Endodermal cell (in vitro differentiated cells): ENCODE results near the gene ACTL8. TPM values are rescaled to one million over a fixed set of nuclear protein-coding genes. Genes with fewer than 3 reads are reported as not detected.

Source experiments
- DNase-seq: peaks from one replicate; pipeline ENCODE4 v3.0.0-alpha.2; 2017
- H3K27ac ChIP-seq: 2 replicates; pipeline ENCODE4 v1.5.1; 2013; ENCODE audit warnings: mild to moderate bottlenecking, low read depth, low read length, moderate library complexity
- H3K27me3 ChIP-seq: 2 replicates; pipeline ENCODE4 v1.6.1; 2013; ENCODE audit warnings: mild to moderate bottlenecking, low read length, moderate library complexity; ENCODE audit not compliant: insufficient read depth, control insufficient read depth, poor library complexity, severe bottlenecking
- H3K36me3 ChIP-seq: 2 replicates; pipeline ENCODE4 v1.7.0; 2013; ENCODE audit warnings: mild to moderate bottlenecking, low read length, moderate library complexity; ENCODE audit not compliant: control insufficient read depth, insufficient read depth
- H3K4me1 ChIP-seq: one replicate; pipeline ENCODE4 v1.7.0; 2013; ENCODE audit warnings: low read length; ENCODE audit not compliant: control insufficient read depth, insufficient read depth
- H3K4me3 ChIP-seq: 2 replicates; pipeline ENCODE4 v1.5.1; 2013; ENCODE audit warnings: mild to moderate bottlenecking, low read length, moderate library complexity
- H3K9ac ChIP-seq: 2 replicates; pipeline ENCODE4 v1.6.1; 2013; ENCODE audit warnings: mild to moderate bottlenecking, low read length, moderate library complexity; ENCODE audit not compliant: poor library complexity, severe bottlenecking; ENCODE audit errors: extremely low read depth
- H3K9me3 ChIP-seq: 2 replicates; pipeline ENCODE4 v1.6.1; 2013; ENCODE audit warnings: mild to moderate bottlenecking, low read length, moderate library complexity; ENCODE audit not compliant: control insufficient read depth
- H3K27ac Mint-ChIP-seq: 2 replicates; pipeline ENCODE4 v1.8.0; 2020; ENCODE audit warnings: mixed read lengths
- H3K27me3 Mint-ChIP-seq: 2 replicates; pipeline ENCODE4 v1.8.0; 2021; ENCODE audit warnings: mild to moderate bottlenecking, mixed read lengths; ENCODE audit not compliant: insufficient read depth
- H3K36me3 Mint-ChIP-seq: 2 replicates; pipeline ENCODE4 v1.8.0; 2020; ENCODE audit warnings: low read depth, mixed read lengths
- H3K4me1 Mint-ChIP-seq: 2 replicates; pipeline ENCODE4 v1.8.0; 2020; ENCODE audit warnings: mixed read lengths
- H3K4me3 Mint-ChIP-seq: 2 replicates; pipeline ENCODE4 v1.8.0; 2020; ENCODE audit warnings: mild to moderate bottlenecking, moderate library complexity, mixed read lengths
- H3K9me3 Mint-ChIP-seq: 2 replicates; pipeline ENCODE4 v1.8.0; 2020; ENCODE audit warnings: mild to moderate bottlenecking, mixed read lengths
- WGBS, 2 experiments: methylation state at CpG; one replicate each; pipeline versions ENCODE4 v1.1.5 to v1.1.7; 2013; ENCODE audit warnings: missing lambda C conversion rate in 2 of 2, mixed read lengths in 1 of 2; ENCODE audit not compliant: insufficient coverage in 1 of 2, insufficient read length in 1 of 2; 5-methylcytosine and 5-hydroxymethylcytosine counted together
- total RNA-seq, 2 donors: library from RNA; stranded (reverse); fragmentation: NEBNext Ultra II Directional in 1 of 2; extraction: Animal tissue kit (Norgen Biotek cat#: 25700) in 1 of 2; gene quantifications; 2 replicates in 1 of 2; 3 replicates in 1 of 2; pipeline ENCODE4 v1.2.1, GENCODE V29; 2021
- TF ChIP-seq, protein P1 (sequence below): fragments of 200-600 bp; sonication (generic); conservative IDR thresholded peaks from 2 replicates; pipeline ENCODE4 v1.5.0; 2021; ENCODE audit warnings: antibody characterized with exemption, mild to moderate bottlenecking

The ACTL8 gene
- total RNA-seq, 2 donors from 2014 or later: not detected

DNA sequence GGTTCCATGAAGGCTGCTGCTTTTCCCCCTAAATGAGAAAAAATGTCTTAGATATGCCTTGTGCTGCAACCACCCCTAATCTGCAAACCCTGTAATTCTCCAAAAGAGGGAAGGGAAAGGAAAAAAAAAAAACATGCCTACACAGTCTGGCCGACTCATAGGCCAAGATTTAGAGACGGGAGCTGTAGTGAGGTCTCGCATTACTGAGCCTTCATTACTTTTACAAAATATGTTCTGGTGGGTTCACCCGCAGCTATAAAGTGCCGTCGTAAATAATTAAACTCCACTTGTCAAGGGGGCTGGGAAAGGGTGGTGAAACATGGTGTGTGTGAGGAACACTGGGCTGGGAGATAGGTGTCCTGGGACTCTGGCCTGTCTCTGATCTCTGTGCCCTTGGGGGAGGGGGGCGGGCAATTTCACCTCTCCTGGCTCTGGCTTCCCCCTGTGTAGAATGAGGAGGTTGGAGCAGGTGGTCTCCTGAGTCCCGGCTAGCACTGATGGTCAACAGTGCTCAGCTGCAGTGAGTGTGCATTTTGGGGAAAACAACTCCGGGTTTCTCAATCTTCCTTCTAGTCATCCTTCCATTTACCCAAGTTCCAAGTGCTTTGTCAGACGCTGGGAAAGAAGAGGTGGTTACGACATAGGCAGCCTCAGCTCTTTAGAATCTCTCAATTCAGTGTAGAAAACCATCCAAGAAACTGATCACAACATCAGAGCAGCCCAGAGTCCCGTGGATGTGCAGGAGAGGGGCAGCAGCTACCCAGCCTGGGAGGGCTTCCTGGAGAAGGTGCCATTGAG is 82.3 kb downstream of the ACTL8 start:
- Histone ChIP-seq H3K9me3 (no peaks in the 10 kb centered on the region), H3K36me3 (no peaks in the 10 kb centered on the region), H3K27me3 (peaks cover 4% of the 10 kb centered on the region), H3K27ac (no peak overlapping the region), H3K9ac (no peak overlapping the region), H3K4me3 (no peak overlapping the region), H3K4me1 (peaks cover 5% of the 10 kb centered on the region)
- TF ChIP-seq, protein P1, sequence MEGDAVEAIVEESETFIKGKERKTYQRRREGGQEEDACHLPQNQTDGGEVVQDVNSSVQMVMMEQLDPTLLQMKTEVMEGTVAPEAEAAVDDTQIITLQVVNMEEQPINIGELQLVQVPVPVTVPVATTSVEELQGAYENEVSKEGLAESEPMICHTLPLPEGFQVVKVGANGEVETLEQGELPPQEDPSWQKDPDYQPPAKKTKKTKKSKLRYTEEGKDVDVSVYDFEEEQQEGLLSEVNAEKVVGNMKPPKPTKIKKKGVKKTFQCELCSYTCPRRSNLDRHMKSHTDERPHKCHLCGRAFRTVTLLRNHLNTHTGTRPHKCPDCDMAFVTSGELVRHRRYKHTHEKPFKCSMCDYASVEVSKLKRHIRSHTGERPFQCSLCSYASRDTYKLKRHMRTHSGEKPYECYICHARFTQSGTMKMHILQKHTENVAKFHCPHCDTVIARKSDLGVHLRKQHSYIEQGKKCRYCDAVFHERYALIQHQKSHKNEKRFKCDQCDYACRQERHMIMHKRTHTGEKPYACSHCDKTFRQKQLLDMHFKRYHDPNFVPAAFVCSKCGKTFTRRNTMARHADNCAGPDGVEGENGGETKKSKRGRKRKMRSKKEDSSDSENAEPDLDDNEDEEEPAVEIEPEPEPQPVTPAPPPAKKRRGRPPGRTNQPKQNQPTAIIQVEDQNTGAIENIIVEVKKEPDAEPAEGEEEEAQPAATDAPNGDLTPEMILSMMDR: no peak
- DNase-seq: no peak
- Mint-ChIP-seq H3K27me3 (peaks cover 15% of the 10 kb centered on the region), H3K4me3 (no peak overlapping the region), H3K9me3 (no peaks in the 10 kb centered on the region), H3K27ac (no peak overlapping the region), H3K4me1 (no peaks in the 10 kb centered on the region), H3K36me3 (no peaks in the 10 kb centered on the region)
- WGBS, 2 experiments: 83 to 95% methylated on average over 1 to 12 of the region's 12 CpGs

GRCh38 chr1:17839641-17840196 is 84.6 kb downstream of the ACTL8 start:
- no peaks in the 10 kb centered on the region for H3K4me1 ChIP-seq
- H3K9me3 ChIP-seq: no peaks in the 10 kb centered on the region
- no peak overlapping the region for H3K4me3 ChIP-seq
- no peaks in the 10 kb centered on the region for H3K4me1 Mint-ChIP-seq
- 91 to 100% methylated on average over 2 to 8 of the region's 8 CpGs for WGBS, 2 experiments
- no peaks in the 10 kb centered on the region for H3K27me3 ChIP-seq
- peaks cover 19% of the 10 kb centered on the region for H3K27me3 Mint-ChIP-seq
- no peak overlapping the region for H3K4me3 Mint-ChIP-seq
- H3K36me3 ChIP-seq: no peaks in the 10 kb centered on the region
- no peaks in the 10 kb centered on the region for H3K36me3 Mint-ChIP-seq
- DNase-seq: no peak
- H3K9ac ChIP-seq: no peak overlapping the region
- no peaks in the 10 kb centered on the region for H3K9me3 Mint-ChIP-seq
- H3K27ac ChIP-seq: no peak overlapping the region
- H3K27ac Mint-ChIP-seq: no peak overlapping the region
- TF ChIP-seq, protein P1: no peak

DNA sequence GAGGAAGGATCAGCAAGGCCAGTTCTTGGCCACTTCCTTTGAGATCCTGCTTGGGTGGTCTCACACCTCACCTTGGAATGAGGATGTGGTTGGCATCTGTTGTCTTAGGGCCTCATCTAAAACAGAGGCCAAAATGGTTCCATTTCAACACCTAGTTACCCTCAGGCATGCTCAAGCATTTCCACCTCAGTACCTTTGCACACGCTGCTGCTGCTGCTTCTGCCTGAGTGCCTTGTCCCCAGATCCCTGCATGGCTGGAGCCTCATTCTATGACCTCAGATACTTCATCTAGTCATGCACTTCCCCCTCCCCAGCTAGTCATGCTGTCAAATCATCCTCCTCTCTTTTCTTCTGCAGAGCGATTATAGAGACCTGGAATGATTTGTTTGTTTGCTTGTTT is 86.8 kb downstream of the ACTL8 start:
- DNase-seq: no peak
- H3K36me3 ChIP-seq: no peaks in the 10 kb centered on the region
- H3K27me3 ChIP-seq: no peaks in the 10 kb centered on the region
- no peaks in the 10 kb centered on the region for H3K9me3 ChIP-seq
- no peak overlapping the region for H3K9ac ChIP-seq
- H3K36me3 Mint-ChIP-seq: no peaks in the 10 kb centered on the region
- 83 to 96% methylated on average over 1 to 2 of the region's 2 CpGs for WGBS, 2 experiments
- H3K4me3 ChIP-seq: no peak overlapping the region
- no peak overlapping the region for H3K27ac Mint-ChIP-seq
- H3K4me3 Mint-ChIP-seq: no peak overlapping the region
- TF ChIP-seq, protein P1: no peak
- H3K9me3 Mint-ChIP-seq: no peaks in the 10 kb centered on the region
- H3K4me1 Mint-ChIP-seq: peaks cover 3% of the 10 kb centered on the region
- H3K4me1 ChIP-seq: no peaks in the 10 kb centered on the region
- no peak overlapping the region for H3K27ac ChIP-seq
- peaks cover 9% of the 10 kb centered on the region for H3K27me3 Mint-ChIP-seq
